Measurements from ENCODE around the gene HTR3B.
"Not testable (repeated sequence)": the region's sequence is repeated elsewhere in the genome, so short reads cannot be mapped to it uniquely, and the experiment has no call there.

The HTR3B gene

GRCh38 chr11:113904379-113905101 is at the start of gene HTR3B:
Gene HTR3B, plus strand, starts transcription at chr11:113904796. Its CDS starts 138 bp downstream, at chr11:113904934.
- DNase-seq, result no peak

GRCh38 chr11:113855803-113856202 is 48.8 kb upstream of the HTR3B start:
- DNase-seq, result no peak

DNA sequence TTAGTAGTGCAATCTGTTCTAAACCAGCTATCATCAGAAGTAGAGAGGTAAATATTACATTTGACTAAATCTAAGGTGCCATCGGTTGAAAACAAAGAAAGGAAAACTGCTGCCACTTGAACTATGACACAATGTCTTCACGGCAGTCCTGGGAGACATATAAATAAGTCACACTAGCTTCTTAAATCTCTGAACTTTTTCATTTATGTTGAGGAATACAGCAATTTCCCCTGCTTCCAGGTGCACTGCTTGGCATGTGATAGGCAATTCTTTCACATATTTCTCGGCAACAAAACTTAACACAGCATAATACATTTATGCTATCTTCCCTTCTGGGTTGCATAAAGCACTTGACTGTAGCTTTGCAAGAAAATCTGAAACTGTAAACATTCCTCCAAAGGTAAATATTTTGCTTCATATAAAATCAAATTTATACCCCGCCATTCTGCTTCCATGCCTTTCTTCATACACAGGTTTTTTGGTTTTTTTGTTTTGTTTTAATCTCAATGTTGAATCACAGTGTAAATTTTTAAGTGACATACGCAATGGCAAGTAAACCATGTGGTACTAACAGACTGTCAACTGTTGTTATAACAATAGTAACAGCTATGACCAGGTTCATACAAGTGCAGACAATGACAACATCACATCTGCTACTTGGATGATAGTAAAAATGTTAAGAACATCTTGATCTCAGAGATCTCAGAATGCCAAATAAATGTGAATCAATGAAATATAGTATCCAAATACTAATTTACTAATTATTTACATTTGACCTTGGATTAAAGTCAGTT is 47.4 kb upstream of the HTR3B start:
- no peak for DNase-seq

DNA sequence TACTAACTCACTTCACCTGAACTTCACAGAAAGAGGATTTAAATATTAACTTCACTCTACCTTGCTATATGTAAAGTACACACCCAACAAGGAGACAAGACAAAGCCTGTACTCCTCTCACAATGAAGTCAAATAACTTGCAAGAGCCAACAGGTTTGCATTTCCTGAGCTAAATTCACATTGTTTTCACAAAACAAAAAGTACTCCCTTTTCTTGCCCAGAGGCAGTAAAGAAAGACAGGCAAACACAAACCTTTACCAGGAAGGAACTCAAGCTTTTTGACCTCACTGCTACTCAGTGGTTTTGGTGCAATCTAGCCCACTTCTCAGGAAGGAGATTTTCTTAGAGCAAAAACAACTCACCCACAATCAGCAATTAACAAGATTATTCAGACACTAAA is 44.9 kb upstream of the HTR3B start:
- peak in 1 of 2 donors; percentile 32 for DNase-seq

DNA sequence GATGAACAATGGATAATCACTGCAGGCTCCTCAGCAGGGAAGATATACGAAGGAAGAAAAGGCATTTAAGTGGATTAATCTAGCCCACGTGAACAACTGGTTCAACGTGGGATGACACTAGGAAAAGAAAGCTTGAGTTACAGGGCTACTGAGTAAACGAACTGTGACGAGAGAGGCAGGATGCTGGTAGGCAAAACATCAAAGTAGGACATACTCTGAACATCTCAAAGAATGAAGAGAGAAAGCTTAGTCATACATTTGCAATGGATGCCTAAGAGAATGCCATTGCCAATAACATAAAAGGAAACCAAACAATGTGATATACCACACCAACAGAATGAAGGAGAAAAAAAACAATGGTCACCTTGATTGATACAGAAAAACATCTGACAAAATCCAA is 42.2 kb upstream of the HTR3B start:
- DNase-seq, result no peak

GRCh38 chr11:113864410-113864809 is 40.2 kb upstream of the HTR3B start:
- DNase-seq, result no peak

DNA sequence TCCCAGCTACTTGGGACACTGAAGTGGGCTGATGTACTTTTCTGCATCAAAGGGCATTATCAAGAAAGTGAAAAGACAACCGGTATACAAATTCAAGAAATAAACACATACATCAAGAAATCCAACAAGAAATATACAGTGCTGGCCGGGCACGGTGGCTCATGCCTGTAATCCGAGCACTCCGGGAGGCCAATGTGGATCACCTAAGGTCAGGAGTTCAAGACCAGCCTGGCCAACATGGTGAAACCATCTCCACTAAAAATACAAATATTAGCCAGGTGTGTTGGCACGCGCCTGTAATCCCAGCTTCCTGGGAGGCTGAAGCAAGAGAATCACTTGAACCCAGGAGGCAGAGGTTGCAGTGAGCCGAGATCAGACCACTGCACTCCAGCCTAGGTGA is 38.7 kb upstream of the HTR3B start:
- no peak for DNase-seq

DNA sequence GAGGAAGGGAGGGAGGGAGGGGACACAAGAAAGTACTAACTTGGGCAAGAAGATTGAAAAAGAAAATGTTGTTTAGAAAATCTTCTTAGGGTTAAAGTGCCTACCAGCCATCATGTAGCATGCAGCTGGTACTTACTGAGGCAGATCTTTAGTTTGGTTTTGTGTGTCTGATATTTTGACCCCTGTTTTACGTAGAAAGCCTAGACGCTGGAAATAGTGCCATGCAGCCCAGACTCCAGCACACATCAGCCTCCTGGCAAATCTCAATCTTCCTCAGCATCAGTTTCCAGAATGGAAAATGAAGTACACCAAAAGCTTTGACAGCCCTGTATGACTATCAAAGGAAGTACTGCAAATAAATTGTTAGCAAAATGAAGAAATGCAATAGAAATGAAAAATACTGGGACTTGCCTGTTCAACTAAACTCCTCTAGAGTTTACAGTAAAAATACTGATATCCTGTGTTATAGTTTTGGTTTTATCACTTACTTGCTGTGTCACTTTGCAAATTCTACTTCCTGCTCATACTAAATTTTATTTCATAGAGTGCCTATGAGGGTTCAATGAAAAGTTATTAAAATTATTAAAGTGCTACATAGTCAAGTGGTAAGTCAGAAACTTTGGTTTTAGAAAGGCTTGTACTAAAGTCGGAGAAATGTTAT is 36.6 kb upstream of the HTR3B start:
- DNase-seq, result no peak

DNA sequence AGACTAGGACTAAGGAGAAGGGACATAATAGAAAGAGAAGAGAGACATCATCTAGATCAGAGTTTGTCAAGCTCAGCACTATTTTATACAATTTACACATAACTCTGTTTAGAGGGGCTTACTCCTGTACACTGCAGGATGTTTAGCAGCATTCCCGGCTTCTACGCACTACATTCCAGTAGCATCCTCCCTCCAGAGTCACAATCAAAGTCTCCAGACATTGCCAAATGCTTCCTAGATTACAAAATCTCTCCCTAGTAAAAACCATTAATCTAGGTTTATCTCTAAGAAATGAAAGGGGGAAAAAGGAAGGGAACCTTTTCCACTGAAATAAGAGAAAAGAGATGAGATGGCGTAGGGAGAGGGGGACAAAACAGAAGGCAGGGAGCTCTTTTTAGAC is 33.3 kb upstream of the HTR3B start:
- no peak for DNase-seq

DNA sequence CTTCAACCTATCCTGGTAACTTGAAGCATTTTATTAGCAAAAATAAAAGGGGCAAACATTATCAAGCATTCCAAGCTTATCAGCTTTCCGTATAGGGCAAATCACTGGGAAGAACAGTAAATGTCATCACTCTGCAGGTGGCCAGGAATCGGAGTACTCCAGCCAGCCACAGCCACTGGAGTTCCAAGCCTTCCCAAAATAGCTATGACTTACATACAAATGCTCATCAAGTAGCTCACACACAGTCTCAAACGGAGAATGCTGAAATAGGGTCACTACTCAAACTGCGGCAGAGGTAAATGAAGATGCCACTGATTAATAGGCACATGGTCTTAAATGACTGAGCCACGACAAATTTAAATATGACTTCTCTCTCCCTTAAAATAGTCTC is 31.4 kb upstream of the HTR3B start:
- no peak for DNase-seq

- no peak for DNase-seq
Measured at GRCh38 chr11:113874096-113874495, 30.5 kb upstream of the HTR3B start.

DNA sequence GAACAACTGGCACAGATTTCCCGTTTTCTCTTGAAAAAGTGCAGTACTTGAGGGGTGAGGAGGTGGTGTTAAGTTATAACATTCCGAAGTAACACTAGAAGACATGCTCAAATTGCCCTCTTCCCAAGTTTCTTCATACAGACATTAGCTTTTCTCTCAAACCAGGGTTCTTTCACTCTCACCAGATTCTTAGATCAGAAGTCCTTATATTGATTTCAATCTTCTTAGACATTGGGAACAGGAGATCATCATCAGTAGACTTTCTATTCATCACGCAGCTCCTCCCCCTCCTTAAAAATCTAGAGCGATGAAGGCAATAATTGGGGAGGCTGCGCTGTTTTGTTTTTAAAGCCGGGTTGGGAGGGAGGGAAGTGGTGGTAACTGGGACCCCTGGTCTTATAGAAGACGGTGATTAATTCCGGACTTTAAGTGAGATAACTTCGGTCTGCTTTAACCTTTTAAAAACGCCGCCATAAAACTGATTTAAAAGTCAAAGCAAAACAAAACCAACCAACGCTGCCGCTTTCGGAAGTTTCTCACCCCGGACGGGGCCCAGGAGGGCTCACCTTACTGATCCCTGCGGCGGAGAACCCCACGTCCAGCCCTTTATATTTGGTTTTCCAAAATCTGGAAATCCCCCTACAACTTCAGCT is 29.9 kb upstream of the HTR3B start:
- peak in 1 of 2 donors; percentile 5 for DNase-seq

- peak; percentile 84 to 85 for DNase-seq
Measured at GRCh38 chr11:113875234-113876073, 29.1 kb upstream of the HTR3B start, which contains the start of gene USP28. Gene USP28, minus strand, starts transcription at chr11:113875572. Its CDS starts 71 bp downstream, at chr11:113875501.

DNA sequence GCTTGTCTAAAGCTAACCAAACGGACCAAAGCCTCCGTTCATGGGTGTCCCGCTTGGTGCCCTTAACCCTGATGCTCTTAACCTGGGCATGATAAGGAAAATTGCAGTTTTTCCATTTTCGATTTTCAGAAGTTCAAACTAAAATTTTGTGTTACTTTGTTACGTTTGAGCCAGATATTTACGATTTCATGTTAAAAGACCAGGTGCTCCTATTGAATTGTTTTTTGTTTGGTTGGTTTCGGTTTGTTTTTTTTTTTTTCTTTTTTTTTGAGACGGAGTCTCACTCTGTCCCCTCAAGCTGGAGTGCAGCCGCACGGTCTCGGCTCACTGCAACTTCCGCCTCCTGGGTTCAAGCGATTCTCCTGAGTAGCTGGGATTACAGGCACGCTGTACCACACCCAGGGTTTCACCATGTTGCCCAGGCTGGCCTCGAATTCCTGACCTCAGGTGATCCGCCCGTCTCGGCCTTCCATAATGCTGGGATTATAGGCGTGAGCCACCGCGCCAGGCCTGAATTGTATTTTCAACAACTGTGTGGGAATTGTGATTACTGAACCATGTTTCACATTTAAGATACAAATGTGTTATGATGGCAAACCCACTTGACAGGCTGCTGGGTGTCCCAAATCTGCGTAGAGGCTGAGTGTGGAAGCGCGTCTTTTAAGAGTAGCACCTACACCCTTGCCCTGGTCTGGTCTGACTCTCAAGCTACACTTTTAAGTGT is 28.4 kb upstream of the HTR3B start:
- DNase-seq, result no peak

- no peak for DNase-seq
Measured at GRCh38 chr11:113876798-113877669, 27.6 kb upstream of the HTR3B start.

GRCh38 chr11:113877670-113878055 is 26.9 kb upstream of the HTR3B start:
- no peak for DNase-seq

DNA sequence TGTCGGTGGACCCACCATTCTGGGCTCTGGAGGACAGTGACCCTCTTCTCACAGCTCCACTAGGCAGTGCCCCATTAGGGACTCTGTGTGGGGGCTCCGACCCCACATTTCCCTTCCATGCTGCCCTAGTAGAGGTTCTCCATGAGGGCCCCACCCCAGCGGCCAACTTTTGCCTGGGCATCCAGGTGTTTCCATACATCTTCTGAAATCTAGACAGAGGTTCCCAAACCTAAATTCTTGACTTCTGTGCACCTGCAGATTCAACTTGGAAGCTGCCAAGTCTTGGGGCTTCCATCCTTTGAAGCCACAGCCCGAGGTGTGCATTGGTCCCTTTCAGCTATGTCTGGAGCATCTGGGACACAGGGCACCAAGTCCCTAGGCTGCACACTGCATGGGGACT is 25.1 kb upstream of the HTR3B start:
- DNase-seq, result not testable (repeated sequence)

DNA sequence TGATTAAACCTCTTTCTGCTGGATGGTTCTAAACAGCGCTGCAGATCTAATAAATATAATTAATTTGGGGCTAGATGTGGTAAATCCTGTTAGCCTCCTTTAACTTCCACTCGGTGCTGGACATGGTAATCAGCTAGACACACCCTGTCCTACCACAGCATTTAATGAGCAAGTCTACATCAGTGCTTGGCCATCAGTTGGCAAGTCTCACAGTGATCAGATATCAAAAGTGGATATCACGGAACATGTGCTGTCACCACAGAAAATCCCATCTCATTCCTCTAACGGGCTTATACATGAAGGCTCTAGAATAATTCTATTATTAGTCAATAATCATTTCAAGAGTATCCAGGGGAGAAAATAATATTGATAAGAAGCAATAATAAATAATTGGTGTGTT is 23.6 kb upstream of the HTR3B start:
- DNase-seq, result no peak

- no peak for DNase-seq
Measured at GRCh38 chr11:113881856-113882255, 22.7 kb upstream of the HTR3B start.

DNA sequence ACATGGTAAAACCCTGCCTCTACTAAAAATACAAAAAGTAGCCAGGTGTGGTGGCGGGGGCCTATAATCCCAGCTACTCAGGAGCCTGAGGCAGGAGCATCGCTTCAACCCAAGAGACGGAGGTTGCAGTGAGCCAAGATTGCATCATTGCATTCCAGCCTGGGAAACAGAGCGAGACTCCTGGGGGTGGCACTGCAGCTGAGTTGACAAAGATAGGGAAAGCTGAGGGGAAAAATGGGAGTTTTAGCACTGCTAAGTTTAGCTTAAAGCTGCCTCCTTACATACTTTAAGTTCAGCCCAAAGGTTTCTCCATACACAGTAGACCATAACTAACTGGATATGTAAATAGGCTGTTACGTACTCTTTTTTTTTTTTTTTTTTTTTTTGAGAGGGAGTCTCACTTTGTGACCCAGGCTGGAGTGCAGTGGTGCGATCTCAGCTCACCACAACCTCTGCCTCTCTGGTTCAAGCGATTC is 20.2 kb upstream of the HTR3B start:
- no peak for DNase-seq
